GM19025 (cell line): ENCODE results near the gene PHIP.
"Not testable (repeated sequence)": the region's sequence is repeated elsewhere in the genome, so short reads cannot be mapped to it uniquely, and the experiment has no call there.

ENCODE experiments used
- ATAC-seq: cut with Tn5 transposase; IDR thresholded peaks from one replicate; pipeline ENCODE4 v1.9.1; 2021; ENCODE audit warnings: mild to moderate bottlenecking, low read depth, moderate library complexity; ENCODE audit not compliant: unreplicated experiment

The PHIP gene

DNA sequence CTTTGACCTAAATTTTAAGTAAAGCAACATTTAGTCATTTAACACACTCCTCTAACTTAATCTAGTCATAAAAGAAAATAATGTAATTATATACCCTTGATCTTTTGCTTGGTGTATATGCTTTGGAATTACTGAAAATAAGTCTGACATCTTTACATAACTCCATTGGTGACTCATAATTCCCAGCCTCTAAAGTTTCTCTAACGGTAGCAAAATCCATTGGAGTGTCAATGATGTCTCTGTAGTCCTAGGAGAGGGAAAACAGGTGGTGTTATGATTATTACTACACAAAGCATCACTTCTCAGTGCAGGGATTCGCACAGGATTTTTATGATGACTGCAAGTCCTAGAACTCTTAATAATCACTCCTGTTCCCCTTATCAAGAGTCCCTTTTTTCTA is 130.5 kb downstream of the PHIP start:
- ATAC-seq: no peak

DNA sequence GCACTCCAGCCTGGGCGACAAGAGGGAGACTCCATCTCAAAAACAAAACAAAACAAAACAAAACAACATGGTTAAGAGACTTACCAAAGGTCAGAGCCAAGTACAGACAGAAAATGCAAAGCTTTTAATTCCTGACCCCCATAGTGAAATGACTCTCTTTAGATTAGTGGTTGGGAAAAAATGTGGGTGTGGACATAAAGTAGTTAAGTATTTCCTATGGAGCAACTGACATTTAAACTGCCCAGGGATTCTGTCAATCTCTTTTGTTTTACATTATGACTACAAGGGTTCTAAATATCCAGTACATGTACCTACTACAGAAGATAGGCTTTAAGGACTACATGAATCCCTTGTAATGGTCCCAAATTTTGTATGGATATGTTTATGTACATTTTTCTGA is 135.6 kb downstream of the PHIP start:
- no peak for ATAC-seq

DNA sequence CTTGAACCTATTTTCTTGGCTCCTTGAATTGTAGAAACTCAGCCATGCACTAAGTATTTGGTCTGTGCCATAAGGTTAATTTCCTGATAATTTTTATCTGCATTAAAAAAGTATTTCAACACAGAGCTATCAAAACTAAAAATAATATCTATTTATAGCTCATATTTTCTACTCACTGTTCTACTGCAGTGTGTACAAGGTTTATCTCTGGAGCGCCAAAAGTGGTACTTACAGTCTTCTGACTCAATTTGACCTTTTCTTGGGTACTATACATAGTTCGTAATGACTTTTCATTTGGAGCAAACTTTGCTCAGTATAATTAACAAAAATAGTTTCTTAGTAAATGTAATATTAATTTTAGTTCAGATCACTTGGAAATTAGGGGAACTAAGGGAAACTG is 141.5 kb downstream of the PHIP start:
- ATAC-seq: no peak

DNA sequence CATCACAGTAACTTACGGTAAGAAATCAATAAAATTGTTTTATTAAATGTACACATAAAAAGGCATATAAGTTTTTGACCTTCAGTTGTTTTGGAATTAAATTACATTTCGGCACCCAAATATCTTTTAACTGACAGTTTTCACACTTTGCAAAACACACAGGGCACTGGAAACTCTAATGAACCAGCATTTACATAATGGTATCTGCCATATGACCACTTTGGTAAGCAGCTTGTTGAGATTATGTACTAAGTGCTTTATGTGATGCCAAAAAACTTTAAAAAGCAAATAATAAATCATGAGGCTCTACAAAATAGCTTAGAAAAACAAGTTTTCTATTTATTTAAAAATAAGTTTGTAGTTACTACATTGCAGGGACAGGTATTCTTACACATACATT is 142.5 kb downstream of the PHIP start:
- ATAC-seq: no peak

DNA sequence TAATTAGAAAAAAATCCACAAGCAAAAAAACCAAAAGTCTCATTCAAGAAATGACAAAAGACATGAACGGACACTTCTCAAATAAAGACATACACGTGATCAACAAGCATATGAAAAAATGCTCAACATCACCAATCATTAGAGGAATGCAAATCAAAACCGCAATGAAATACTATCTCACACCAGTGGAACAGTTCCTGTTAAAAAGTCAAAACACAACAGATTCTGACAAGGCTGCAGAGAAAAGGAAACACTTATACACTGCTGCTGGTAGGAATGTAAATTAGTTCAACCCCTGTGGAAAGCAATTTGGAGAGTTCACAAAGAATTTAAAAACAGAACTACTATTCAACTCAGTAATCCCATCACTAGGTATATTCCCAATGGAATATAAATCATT is 152.7 kb downstream of the PHIP start:
- ATAC-seq: no peak

DNA sequence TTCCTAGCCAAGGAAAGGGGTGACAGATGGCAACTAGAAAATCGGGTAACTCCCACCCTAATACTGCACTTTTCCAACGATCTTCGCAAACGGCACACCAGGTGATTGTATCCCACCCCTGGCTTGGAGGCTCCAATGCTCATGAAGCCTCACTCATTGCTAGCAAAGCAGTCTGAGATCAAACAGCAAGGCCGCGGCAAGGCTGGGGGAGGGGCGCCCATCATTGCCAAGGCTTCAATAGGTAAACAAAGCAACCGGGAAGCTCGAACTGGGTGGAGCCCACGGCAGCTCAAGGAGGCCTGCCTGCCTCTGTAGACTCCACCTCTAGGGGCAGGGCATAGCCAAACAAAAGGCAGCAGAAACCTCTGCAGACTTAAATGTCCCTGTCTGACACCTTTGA is 156.9 kb downstream of the PHIP start:
- not testable (repeated sequence) for ATAC-seq

DNA sequence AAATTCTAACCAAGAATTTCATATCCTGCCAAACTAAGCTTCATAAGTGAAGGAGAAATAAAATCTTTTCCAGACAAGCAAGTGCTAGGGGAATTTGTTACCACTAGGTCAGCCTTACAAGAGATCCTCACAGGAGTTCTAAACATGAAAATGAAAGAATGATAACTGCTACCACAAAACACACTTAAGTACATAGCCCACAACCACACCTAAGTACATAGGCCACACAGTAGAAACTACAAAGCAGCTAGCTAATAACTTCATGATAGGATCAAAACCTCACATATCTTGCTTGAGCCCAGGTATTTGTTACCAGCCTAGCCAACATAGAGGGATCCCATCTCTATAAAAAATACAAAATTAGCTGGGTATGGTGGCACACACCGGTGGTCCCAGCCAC is 160.3 kb downstream of the PHIP start:
- no peak for ATAC-seq

DNA sequence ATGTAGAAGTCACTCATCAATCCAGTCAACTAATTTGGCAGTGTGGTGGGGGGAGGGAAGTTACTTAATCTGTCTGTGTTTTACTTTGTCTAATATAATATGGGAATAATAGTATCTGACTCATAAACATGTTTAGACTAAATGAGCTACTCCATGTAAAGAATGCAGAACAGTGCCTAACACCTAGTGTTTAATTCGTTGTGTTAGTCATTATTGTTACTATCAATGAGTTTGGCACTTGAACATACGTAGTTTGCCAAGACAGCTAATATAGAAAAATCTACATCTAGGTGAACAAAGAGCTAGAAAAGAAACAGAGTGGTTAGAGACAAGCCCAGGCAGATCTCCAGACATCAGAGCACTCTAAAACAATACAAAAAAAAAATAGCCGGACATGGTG is 161.6 kb downstream of the PHIP start:
- ATAC-seq: no peak

DNA sequence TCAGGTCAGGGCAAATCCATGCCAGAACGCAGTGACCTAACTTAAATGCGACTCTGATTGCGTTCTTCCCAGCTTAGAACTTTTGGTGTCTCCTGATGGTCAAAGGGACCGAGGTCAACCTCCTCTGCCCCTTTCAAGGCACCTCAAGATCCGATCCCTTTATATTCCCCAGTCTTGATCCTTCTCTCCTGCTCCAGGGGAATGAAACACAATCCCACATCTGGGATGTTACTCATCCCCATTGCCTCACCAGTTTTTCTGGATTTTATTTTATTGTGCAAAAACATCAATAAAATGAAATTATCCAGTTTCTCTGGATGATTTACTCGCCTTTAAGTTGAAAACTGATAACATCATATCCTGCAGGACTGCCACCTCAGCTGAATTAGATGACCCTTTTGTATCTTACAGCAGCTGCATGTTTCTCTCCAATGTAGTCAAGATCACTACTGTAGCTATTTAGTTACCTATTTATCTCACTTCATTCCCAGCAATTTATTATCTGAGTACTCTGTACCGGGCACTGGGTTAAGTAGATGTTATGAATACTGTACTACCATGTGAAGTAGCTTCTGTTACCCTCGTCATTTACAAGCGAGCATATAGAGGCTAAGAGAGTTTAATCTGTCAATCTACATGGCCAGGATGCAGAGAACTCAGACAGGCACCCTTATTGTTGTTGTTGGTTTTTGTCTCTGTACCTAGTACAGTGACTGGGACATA is 166.7 kb downstream of the PHIP start:
- ATAC-seq: no peak

DNA sequence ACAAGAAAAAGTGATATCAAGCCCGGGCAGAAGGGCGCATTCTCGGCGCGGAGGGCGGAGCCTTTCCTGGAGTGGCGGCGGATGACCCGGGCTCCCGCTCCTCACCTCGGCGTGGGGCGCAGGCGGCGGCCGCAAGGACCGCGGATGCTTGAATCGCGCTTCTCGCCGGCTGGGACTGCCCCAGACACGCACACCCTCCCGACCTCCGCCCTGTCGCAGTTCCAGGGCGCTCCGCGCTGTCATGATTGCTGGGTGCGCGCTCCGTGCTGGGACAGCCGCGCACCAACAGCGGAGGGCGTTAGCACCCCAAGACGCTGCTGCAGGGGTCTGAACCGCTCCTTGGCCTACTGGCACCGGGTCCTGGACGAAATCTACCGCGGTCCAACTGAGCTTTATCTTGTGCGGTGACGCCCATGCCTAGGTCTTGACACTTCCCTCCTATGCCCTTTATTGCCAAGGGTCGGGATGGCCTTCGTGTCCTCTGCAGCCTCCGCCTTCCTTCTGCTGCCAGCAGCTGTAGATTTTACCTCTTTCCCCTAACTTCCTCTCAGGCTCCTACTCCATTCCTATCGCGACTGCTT is 167.4 kb downstream of the PHIP start:
- peak; percentile 50 for ATAC-seq

DNA sequence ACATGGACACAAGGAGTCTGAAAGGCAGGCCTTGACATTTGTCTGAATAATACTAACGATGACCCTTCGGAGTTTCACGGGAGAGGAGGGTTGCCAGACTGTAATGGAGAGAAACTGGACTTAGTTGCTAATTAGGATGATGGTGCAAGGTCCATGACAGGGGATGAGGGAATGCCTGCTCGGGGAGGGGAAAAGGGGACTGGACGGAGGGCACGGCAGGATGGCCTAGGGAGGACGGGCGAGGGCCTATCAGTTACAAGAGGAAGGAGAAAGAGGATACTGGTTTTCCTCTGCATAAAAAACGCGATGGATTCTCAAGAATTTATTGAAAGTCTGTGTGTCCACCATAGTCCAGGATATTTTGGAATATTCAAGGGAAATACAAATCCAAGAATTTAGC is 168.0 kb downstream of the PHIP start:
- ATAC-seq: no peak

DNA sequence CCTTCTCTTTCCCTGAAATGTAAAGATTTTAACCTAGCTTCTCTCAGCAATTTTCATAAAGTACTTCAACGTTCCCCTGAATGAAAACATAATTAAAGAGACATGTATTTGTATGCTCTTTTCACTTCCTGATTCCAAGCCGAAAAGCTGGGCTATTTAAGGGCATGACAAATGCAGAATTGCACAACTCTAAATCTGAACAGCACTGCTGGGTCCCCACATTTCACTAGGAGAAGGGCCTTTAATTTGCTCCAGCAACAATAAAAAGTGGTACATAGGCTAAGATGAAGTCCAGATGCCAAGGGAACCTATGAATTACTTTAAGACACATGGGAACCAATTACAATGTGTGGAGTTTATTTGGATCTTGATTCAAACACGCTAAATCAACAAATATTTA is 168.7 kb downstream of the PHIP start:
- ATAC-seq: no peak

DNA sequence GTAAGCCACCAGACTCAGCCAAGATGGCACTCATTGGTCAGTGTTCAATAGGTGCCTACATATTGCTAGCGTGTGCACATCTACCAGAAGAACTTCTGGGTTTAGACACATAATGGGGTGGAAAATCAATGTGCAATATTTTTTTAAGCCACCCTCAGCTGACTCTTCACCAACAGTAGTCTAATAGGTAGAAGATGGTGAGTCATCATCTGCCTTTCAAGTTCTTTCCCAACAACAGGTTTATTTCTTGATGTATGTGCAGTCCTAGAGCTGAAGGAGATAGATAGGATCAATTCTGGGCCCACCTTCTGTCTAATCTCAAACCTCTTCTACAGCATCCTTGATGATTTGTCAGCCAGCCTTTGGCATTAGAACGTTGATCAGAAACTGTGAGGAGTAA is 169.4 kb downstream of the PHIP start:
- ATAC-seq: no peak

DNA sequence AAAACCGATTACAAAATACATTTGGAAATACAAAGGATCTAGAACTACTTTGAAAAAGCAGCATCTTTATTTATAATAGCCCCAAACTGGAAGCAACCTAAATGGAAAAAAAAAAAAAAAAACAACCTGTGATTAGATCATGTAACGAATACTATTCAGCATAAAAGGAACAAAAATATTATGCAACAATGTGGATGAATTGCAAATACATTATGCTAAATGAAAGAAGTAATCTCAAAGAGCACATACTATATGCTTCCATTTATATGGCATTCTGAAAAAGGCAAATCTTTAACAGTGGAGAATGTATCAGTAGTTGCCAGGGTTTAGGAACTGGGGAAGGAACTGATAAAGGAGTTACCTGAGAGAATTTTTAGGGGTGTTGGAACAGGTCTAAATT is 181.8 kb downstream of the PHIP start:
- ATAC-seq: no peak

DNA sequence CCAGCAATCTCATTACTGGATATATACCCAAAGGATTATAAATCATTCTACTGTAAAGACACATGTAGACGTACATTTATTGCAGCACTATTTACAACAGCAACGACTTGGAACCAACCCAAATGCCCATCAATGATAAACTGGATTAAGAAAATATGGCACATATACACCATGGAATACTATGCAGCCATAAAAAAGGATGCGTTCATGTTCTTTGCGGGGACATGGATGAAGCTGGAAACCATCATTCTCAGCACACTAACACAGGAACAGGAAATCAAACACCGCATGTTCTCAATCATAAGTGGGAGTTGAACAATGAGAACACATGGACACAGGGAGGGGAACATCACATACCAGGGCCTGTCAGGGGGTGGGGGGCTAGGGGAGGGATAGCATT is 188.2 kb downstream of the PHIP start:
- ATAC-seq: not testable (repeated sequence)
